NCI-H1417 treated with DMSO at 0.1 percent for 48 hours (cell line): ENCODE measurements around the gene MCOLN1.

Experiments used
- DNase-seq: peaks from one replicate; lab custom pipeline; 2025; lab: John Stamatoyannopoulos, UW

The MCOLN1 gene

GRCh38 chr19:7522072-7522922, at the start of gene MCOLN1:
Gene MCOLN1, plus strand, starts transcription at chr19:7522624. Its CDS starts 127 bp downstream, at chr19:7522751.
- DNase-seq, result peak; percentile 90

- no peak for DNase-seq
These were observed 46.8 kb upstream of the MCOLN1 start for GRCh38 chr19:7475665-7476064.

GRCh38 chr19:7476241-7476640, 46.2 kb upstream of the MCOLN1 start:
- DNase-seq, result no peak

GRCh38 chr19:7476777-7477494, 45.5 kb upstream of the MCOLN1 start:
- DNase-seq, result no peak

GRCh38 chr19:7477758-7478157, 44.7 kb upstream of the MCOLN1 start:
- DNase-seq, result no peak

GRCh38 chr19:7478173-7478842, 44.1 kb upstream of the MCOLN1 start:
- no peak for DNase-seq

- no peak for DNase-seq
These were observed 43.6 kb upstream of the MCOLN1 start for GRCh38 chr19:7478843-7479227.

GRCh38 chr19:7480222-7480969, 42.0 kb upstream of the MCOLN1 start:
- no peak for DNase-seq

- DNase-seq, result no peak
These were observed 41.5 kb upstream of the MCOLN1 start for GRCh38 chr19:7480970-7481255.

- DNase-seq, result no peak
These were observed 39.6 kb upstream of the MCOLN1 start for GRCh38 chr19:7482584-7483439.

- DNase-seq, result no peak
These were observed 38.7 kb upstream of the MCOLN1 start for GRCh38 chr19:7483720-7484201.

GRCh38 chr19:7486923-7487322, 35.5 kb upstream of the MCOLN1 start:
- no peak for DNase-seq

- no peak for DNase-seq
These were observed 33.6 kb upstream of the MCOLN1 start, which contains the start of gene PEX11G for GRCh38 chr19:7488736-7489353. Gene PEX11G, minus strand, starts transcription at chr19:7489035. Its CDS starts 25 bp downstream, at chr19:7489010.

- DNase-seq, result no peak
These were observed 32.8 kb upstream of the MCOLN1 start for GRCh38 chr19:7489609-7490044.

- no peak for DNase-seq
These were observed 30.3 kb upstream of the MCOLN1 start for GRCh38 chr19:7492142-7492541.

GRCh38 chr19:7492558-7492957, 29.9 kb upstream of the MCOLN1 start:
- no peak for DNase-seq

- no peak for DNase-seq
These were observed 27.9 kb upstream of the MCOLN1 start for GRCh38 chr19:7494416-7495098.

GRCh38 chr19:7497292-7497691, 25.1 kb upstream of the MCOLN1 start:
- no peak for DNase-seq

- DNase-seq, result peak; percentile 47
These were observed 21.5 kb upstream of the MCOLN1 start for GRCh38 chr19:7500811-7501450.
